Right lobe of liver (tissue), 4 donors: Measurements from ENCODE around the gene RFX8.

Experiments used
- POLR2A ChIP-seq: fragments of 450-650 bp; IDR thresholded peaks from one replicate; pipeline ENCODE4 v1.6.1; 2017; ENCODE audit warnings: antibody characterized with exemption, mild to moderate bottlenecking
- TF ChIP-seq, protein P1 (sequence below), 4 donors: fragments of 200-600 bp in 3 of 4; fragments of 450-650 bp in 1 of 4; IDR thresholded peaks; one replicate each; pipeline versions ENCODE4 v1.5.1 to v1.8.0; 2016 to 2022; ENCODE audit warnings: antibody characterized with exemption in 4 of 4, mild to moderate bottlenecking in 2 of 4
- donor health status: DM: no; HTN: no; CAD: no.
- donor health status: DM: no; HTN: no; CAD: no.
- donor health status: DM: no; HTN: yes; CAD: no.

DNA sequence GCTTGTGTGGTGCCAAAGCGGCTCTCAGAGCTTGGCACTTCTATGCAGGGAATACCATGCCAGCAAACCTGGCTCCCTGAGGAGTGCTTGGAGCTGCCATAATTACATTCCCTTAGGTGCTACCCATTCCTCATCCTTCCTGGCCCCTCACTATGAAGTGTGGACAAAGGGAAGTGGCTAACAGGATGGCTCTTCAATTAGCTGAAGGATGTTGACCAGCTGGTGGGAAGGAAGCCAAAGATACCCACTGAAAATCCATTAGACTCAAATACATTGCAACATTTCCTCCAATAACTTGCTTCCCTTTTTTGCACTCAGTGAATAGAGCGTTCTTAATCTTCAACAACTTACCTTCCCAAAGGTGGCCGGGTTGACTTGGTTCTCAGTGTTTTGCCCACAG, 8.5 kb downstream of the RFX8 start:
- TF ChIP-seq, protein P1, sequence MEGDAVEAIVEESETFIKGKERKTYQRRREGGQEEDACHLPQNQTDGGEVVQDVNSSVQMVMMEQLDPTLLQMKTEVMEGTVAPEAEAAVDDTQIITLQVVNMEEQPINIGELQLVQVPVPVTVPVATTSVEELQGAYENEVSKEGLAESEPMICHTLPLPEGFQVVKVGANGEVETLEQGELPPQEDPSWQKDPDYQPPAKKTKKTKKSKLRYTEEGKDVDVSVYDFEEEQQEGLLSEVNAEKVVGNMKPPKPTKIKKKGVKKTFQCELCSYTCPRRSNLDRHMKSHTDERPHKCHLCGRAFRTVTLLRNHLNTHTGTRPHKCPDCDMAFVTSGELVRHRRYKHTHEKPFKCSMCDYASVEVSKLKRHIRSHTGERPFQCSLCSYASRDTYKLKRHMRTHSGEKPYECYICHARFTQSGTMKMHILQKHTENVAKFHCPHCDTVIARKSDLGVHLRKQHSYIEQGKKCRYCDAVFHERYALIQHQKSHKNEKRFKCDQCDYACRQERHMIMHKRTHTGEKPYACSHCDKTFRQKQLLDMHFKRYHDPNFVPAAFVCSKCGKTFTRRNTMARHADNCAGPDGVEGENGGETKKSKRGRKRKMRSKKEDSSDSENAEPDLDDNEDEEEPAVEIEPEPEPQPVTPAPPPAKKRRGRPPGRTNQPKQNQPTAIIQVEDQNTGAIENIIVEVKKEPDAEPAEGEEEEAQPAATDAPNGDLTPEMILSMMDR (IDR thresholded peaks at IDR 0.05) = no peak
- no peak for TF ChIP-seq POLR2A
